Measurements from ENCODE around the gene CTTN.
"Not testable (repeated sequence)": the region's sequence is repeated elsewhere in the genome, so short reads cannot be mapped to it uniquely, and the experiment has no call there.

Gene CTTN

DNA sequence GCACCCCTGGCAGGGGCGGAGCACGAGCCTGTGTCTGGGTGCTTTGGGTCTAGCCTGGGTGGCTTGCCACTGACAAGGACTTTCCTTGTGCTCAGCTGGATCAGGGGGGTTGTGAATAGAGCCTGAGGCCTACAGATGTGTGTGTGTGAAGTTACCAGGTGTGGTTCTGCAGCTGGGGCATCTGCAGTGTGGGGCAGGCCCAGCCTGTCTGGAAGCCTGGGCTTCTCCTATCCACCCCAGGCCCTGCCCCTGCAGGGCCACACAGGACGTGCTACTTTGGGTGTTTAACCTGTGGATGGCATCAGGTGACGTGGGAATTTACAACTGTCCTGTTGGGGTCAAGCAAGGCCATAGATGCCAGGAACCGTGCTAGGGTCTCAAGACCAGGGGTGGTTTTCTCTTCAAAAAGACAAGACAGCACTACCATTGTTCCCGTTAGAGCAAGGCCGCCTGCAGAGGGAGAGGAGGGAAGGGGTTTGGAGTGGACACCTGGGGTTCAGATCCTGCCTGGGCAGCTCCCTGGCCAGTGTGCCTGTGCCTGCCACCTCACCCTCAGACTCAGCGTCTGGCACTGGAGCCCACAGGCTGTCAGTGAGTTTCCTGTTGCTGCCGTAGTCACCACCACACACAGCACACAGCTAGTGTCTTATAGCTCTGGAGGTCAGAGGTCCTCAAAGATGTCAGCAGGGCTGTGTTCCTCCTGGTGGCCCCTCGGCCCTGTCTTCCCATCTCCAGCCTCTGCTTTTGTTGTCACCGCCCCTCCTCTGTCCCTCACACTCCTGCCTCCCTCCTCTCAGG is 31.6 kb downstream of the CTTN start:
- no peak for DNase-seq

DNA sequence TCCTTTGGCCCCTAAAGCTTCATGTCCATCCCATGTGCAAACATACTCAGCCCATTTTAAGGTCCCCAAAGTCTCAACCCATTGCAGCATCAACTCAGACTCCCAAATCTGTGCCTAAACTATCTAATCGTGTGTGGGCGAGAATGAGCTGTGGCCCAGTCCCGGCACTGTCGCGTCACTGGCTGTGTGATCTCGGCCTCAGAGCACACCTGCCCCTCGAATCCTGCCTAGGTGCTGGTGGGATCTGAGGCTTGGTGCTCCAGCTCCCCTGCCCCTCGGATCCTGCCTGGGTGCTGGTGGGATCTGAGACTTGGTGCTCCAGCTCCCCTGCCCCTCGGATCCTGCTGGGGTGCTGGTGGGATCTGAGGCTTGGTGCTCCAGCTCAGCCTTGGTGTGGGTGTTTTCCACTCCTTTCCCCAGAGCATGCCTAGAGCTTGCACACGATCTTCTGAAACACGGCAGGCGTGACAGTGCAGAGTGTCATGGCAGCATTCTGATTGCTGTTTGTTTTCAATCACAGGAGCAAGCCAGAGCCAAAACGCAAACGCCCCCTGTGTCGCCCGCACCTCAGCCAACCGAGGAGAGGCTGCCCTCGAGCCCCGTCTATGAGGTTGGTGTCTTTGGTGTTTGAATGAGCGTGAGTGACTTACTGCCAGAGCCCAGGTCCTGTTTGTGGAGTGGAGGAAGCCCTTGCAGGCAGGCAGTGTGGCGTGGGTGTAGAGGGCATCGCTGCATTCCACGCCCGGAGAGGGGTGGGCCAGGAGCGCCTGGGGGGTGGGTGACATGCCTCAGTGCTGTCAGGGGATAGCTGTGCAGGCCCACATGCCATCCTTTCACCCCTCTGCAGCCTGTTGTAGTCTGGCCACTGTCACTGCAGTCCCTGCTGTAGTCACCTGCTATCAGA is 32.6 kb downstream of the CTTN start:
- DNase-seq, result no peak

DNA sequence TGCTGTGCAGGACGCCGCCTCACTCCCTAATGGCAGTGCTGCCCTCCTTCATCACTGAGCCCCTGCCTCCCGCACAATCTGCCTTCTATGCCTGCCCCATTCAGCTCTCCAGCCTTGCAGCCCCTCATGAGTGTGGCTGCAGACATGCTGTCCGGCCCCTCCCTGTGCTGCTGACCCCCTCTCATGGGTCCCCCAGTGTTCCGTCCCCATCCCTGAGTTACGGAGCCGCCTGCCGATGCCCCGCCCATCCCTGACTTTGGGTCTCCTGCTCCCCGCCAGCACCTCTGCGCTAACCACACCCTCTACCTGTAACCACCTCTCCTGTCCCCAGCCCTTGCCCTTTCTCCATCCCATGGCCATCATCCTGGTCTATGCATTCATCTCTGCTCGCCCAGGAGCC is 33.3 kb downstream of the CTTN start:
- DNase-seq, result no peak

DNA sequence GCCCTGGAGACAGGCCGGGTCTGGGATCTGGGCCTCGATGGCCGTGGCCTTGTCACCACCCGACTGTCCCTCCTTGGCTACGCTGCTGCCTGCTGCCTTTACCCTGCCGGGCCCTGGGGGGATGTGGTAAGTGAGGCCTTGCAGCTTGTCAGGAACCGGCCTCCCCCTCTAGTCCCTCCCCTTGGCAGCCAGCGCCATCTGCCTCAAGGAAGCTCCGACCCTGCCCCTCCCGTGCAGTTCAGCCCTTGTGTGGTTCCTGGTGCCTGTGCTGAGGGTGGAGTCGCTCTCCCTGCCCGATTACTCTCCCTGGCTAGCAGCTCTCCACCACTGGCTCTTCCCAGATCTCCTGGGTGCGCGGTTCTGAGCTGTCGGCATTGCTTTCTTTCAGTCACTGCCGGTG is 33.7 kb downstream of the CTTN start:
- DNase-seq, result no peak

DNA sequence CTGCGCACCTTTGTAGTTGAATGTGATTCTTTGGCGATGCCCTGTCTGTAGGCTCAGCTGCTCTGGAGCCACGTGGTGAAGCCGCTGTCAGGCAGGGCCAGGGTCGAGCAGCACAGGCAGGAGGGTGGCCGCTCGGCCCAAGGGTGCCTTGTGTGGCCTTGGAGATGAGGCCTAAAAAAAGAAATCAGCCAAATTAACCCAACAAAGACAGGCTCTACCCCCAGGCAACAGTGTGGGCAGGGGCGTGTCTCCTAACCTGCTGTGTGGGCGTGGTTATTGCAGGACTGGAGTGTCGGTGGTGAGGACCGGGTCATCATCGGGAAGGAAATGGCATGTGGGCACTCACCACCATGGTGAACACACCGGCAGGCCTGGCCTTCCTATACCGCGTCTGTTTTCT is 34.3 kb downstream of the CTTN start:
- no peak for DNase-seq

DNA sequence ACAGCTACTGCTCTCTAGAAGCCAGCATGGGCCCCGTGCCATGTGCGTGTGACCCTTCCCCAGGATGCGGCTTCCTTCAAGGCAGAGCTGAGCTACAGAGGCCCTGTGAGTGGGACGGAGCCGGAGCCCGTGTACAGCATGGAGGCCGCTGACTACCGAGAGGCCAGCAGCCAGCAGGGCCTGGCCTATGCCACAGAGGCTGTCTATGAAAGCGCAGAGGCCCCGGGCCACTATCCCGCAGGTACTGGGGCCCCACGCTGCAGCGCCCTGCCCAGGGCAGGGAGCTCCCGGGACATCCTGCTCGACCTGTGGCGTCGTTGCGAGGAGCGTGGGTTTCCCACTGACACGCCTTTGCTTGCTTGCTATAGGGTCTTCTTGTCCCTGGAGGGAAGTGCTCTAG is 34.7 kb downstream of the CTTN start:
- DNase-seq, result no peak

DNA sequence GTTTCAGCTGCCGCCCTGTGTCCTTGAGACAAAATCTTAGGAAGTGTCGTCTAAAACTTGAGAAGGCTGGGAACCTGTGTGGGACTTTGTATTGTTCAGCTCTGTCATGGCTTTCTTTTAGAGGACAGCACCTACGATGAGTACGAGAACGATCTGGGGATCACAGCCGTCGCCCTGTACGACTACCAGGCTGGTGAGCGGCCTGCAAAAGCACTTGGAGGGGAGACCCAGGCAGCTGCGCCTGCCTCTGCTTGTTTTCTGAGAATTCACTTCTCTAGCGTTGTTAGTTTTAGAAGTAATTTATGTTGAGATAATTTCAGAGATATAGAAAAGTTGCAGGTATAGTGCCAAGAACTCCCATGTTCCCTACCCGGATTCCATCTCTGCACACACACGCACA is 35.2 kb downstream of the CTTN start:
- no peak for DNase-seq

DNA sequence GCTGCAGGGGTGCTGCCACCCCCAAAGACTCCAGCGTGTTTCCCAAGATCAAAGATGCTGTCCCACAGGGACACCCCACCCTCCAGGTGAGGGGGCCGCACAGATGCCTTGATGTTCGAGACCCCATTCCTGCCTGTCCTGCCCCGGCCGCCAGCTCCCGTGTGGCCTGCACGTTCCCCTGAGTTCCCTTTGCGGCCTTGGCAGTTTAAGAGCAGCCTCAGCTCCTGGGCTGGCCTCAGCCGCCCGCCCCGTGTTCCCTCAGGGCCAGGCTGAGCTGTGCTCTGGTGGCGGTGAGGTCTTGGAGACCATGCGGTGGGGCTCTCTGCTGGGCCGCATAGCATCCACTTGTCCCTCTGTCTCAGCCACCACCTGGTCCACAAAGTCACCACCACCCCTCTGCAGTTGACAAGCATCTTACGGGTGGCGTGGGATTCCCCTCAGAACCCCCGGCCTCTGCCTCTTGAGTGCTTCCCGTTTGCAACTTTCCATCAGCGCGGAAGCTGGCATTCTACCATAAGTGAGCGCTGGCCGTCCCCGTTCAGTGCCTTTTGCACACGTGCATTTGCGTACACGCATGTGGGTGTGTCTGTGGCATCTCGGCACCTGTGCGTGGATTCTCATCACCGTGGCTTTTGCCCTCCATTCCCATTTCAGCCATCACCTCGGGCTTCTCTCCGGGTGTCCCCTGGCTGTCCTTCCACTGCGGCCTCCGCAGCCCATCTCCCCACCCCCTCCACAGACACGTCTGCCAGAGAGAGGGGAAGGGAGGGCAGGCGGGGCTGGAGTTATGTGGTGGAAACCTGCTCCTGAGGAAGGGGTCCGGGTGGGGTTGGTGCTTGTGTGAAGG is 35.9 kb downstream of the CTTN start:
- no peak for DNase-seq

DNA sequence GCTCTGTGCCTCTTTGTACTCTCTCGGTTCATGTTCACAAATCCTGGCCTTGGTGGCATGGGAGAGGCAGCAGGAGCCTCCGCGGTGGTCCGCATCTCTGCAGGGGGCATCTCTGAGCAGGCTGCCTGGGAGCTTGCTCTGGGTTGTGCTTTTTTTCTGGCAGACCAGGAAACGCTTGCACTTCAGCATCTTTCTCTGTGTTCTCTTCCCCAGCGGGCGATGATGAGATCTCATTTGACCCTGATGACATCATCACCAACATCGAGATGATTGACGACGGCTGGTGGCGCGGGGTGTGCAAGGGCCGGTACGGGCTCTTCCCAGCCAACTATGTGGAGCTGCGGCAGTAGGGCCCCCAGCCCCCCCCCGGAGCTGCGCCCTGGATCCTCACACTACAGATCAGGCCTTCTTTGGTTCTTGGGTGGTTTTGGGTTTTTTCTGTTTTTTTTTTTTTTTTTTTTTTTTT is 36.5 kb downstream of the CTTN start:
- no peak for DNase-seq

DNA sequence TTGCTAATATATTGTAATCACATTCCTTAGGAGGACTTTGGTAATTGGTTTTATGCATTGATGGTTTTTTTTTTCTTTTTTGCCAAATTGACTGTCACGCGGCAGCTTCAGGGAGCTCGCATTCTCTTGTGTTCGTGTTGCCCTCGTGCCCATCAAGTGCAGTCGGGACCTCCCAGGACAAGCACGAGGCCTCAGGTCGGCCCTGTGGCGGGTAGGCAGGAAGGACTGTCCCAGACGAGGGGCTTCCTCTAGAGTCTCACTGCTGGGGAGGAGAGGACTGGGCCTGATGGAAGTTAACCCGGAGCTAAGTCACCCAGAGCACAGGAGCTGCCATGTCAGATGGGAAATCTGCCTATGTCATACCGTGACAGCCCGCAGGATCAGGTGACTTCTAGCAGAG is 37.0 kb downstream of the CTTN start:
- DNase-seq, result no peak

DNA sequence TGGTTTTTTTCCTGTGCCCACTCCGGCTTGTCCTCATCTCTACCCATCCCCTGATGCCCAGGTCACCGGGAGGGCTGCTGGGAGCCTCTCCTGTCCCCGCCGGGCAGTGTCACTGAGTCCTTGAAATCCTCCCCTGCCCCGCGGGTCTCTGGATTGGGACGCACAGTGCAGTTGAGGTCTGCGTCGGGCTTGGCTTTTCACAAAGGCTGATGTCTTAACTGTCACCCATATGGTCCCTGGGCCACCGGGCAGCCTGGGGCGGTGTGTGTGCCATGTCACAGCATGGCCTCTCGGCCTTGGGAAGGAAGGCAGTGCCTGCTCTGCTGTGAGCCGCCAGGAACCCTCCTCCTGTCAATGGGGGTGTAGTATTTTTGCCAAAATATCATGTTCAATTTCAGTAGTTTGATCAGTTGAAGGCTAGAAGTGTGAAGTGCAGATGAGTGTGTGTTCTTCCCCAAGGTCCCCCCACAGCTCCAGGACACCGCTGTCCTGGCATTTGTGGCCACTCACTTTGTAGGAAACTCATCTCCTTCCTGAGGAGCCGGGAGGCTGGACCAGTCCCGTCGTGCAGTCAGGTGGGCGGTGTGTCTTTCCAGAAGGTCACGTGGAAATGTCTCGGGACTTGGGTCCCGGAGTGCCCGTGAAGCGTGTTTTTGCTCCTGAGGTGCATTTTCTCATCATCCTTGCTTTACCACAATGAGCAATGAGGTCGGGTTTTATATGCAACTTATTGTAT is 37.6 kb downstream of the CTTN start:
- DNase-seq, result no peak

DNA sequence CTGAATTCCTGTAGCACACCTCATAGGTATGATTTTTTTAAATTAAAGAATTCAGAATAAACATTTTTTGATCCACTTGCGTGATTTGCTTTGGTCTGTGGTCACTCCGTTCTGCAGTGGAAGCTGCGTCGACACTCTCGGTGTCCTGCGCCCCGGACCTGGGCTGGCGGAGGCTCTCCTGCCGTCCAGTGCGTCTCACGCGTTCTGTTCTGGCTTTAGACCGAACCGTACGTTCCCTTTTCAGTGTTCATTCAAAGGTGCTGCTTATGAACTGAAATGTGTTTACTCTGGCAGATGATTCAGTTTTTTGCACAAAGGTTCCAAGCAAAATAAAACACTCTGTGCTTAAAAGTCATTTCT is 38.2 kb downstream of the CTTN start:
- no peak for DNase-seq

DNA sequence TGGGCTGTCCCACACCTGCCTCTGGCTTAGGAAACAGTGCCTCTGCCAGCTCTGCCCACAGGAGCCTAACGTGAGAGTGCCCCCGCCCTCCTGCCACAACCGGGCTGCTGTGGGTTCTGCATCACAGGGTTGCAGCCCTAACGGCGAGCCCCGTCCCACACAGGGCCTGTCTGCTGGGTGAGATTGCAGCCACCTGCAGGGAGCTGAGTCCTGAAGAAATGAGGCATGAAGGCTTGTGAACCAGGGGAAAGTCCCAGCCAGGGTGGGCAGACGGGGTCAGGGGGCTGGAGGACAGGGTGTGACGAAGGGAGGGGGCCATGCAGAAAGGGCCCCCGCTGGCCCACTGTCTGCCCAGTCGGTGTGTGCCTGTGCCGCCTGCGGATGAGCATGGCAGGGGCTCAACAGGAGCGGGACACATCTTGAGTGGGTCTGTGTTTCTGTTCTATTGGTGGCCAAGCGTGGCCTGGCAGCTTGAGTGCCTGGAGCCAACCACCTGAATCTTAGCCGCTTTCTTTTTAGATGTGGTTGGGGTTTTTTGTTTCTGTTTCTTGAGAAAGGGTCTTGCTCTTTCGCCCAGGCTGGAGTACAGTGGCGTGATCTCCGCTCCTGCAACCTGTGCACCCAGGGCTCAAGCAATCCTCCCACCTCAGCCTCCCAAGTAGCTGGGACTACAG is 38.9 kb downstream of the CTTN start:
- DNase-seq, result no peak

DNA sequence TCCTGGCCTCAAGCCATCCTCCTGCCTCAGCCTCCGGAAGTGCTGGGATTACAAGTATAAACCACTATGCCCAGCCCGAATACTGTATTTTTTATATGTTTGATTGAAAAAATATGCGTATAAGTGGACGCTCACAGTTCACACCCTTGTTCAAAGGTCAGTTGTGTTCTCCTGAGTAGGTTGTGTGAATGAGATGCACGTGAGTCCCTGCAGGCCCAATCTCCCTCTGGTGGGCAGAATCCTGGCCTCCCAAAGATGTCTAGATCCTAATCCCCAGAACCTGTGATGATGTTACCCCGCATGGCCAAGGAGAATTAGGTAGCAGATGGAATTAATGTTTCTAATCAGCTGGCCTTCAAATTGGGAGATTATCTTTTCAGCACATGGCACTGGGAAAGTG is 41.9 kb downstream of the CTTN start:
- DNase-seq, result peak; percentile 72 to 86

DNA sequence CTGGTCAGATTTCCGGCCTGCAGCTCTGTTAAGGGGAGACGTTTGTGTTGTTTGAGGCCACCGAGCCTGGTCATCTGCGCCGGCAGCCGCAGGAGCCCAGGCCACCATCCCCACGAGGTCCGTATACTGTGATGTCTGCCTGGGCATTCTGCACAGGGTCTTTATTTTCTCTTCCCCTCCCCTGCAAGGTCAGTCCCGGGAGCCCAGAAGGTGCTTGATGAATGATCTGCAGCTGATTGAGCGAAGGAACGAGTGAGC is 45.4 kb downstream of the CTTN start:
- no peak for DNase-seq

DNA sequence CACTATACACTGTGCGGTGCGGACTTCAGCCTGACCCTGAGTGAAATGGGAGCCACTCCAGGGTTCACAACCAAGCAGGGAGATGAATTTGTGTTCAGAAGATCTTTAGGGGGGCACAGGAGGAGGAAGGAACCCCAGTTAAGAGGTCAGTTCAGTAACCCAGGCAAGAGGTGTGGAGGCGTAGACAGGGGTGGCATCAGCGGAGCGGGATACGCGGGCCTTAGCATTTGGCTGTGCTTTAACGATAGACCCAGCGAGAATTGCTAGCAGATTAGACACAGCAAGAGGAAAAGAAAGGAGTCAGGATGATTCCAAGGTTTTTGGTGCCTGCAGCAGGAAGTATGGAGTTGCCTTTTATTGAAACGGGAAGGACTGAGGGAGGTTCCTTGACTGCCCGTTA is 46.8 kb downstream of the CTTN start:
- no peak for DNase-seq

DNA sequence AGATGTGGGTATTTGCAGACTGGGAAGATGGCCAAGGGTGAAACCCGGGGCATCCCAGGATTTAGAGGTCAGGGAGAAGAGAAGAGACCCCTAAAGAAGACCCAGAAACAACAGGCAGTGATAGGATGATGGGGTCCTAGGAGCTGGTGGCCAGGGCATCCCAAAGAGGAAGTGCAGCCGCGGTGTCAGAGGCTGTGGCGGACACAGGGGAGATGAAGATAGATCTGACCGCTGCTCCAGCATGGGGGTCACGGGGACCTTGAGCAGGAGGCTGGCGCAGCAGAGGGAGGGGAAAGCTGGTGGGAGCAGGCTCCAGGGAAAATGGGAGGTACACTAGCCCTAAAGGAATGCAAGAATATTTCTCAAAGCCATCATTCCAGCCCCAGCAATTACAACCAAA is 47.3 kb downstream of the CTTN start:
- DNase-seq, result no peak

DNA sequence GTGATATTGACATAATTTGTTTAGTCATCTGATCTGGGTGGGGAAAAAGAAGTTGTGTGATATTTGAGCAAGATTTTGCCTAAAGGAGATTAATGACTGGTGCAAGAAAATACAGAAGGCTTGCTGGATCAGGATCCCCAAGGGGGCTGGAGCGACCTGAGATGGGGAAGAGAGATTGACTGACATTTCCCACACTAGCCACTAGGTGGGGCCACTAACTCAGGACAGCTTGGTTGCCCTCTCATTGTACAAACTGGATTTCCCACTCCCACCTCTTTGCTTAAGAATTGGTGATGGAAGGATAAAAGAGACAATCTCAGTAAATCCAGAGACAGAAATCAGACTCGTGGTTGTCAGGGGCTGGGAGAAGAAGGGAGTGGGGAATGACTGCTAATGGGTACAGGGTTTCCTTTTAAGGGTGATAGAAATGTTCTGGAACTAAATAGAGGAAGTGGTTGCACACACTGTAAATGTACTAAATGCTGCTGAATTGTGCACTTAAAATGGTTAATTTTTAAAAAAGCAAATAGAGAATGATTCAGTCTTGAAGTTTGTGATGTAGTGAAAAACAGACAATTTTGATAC is 50.7 kb downstream of the CTTN start:
- peak in 1 of 2 experiments; percentile 6 for DNase-seq

DNA sequence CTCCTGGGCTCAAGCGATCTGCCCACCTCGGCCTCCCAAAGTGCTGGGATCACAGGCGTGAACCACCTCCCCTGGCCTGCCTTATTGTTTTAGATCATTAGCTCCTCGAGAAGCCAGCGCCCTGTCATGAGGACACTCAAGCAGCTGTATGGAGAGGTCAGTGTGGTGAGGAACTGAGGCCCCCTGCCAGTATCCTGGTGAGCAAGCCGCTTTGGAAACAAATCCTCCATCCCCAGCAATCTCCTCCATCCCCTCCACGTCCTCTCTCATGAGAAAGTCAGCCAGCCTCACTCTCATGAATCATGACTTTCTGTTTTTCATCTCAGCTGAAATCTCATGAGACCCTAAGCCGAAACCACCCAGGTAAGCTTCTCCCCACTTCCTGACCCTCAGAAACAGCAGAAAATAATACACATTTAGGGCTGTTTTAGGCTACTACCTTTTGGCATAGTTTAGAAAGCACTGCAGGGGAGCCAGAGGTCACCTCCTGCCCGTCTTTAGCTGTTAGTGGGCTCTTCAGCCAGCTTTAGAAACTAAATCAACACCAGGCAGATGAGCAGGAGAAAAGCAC is 56.0 kb downstream of the CTTN start:
- no peak for DNase-seq

DNA sequence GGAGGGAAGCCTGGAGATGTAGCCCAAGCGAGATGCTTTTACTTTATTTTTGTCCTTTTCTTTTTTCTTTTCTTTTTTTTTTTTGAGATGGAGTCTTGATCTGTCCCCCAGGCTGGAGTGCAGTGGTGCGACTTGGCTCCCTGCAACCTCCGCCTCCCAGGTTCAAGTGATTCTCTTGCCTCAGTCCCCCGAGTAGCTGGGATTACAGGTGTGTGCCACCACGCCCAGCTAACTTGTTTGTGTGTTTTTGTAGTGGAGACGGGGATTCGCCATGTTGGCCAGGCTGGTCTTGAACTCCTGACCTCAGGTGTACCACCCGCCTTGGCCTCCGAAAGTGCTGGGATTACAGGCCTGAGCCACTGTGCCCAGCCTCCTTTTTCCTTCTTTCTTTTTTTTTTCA is 56.5 kb downstream of the CTTN start:
- not testable (repeated sequence) for DNase-seq

DNA sequence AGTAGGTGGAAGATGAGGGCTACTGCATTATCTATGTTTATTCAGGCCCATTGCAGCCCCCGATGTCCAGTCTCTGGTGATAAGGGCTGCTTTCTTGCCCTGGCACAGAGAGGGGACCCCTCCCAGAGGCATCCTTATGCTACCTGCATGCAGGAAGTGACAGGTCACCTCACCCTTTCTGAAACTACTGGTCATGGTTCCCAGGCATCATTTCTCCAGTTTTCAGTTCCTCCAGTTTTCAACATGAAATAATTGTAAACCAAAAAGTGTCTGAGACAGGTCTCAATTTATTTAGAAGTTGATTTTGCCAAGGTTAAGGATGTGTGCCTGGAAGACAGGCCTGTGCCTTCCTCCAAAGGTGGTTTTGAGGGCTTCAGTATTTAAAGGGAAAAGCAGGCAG is 57.0 kb downstream of the CTTN start:
- DNase-seq, result no peak

Data from NCI-H524 (cell line).